HG03442 (cell line): ENCODE data around the gene PSMB7.

Source experiments
- ATAC-seq: cut with Tn5 transposase; IDR thresholded peaks from one replicate; pipeline ENCODE4 v1.9.1; 2021; ENCODE audit warnings: mild to moderate bottlenecking, moderate library complexity; ENCODE audit not compliant: unreplicated experiment

PSMB7 gene

DNA sequence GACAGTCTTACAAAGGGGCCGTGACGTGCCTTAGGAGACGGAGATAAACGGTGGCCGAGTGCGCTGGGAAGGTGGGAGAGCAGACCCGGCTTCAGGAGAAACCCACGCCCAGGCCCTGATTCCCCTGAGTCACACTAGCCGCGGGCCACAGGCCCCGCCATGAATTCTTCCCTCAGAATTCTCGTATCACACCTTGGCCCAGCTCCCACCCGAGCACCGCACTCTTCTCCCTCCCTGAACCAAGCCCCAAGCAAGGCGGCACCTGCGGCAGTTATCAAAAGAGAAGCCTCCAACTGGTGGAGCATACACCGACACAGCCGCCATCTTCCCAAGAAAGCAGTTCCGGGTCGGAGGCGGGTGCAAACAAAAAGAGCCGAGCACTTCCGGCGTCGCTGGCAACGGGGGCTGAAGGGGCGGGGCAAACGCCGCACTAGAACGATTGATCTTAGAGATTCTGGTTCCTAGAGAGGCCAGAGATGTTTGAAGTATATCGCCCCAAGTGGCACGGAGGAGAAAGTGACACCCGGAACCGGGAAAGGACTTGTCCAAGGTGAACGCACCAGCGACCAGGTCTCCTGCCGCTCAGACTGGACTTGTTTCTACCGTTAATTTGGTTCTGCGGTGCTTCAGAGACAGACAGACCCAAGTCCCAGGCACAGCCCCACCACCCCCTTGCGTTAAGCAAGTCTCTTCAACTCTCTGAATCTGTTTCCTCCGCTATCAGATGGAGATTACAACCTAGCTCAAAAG lies at the start of gene PSMB7:
Gene PSMB7 (minus strand): TSS at position 341 of the 750 bp plus-strand sequence. CDS start 17 bp downstream, at position 324.
- ATAC-seq, result peak; percentile 89

GRCh38 chr9:124462739-124463138 lies 47.5 kb upstream of the PSMB7 start:
- ATAC-seq, result no peak

DNA sequence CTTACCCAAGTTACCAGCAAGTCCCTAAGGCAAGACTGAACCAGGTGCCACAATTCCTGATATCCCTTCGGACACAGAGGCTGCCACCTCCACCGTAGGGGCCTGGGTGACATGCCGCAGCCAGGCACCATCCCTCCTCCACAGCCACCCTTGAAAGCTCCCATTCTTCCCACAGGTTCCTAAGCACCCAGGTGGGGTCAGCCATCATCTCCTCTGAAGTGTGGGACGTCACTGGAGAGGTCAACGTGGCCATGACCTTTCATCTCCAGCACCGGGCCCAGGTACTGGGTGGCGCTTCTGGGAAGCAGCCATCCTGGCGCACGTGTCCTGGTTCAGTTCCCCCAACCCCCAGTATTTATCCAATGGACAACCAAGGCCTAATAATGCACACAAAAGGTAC lies 43.2 kb upstream of the PSMB7 start:
- ATAC-seq, result no peak

- no peak for ATAC-seq
Measured at GRCh38 chr9:124457887-124458431, 42.7 kb upstream of the PSMB7 start.

DNA sequence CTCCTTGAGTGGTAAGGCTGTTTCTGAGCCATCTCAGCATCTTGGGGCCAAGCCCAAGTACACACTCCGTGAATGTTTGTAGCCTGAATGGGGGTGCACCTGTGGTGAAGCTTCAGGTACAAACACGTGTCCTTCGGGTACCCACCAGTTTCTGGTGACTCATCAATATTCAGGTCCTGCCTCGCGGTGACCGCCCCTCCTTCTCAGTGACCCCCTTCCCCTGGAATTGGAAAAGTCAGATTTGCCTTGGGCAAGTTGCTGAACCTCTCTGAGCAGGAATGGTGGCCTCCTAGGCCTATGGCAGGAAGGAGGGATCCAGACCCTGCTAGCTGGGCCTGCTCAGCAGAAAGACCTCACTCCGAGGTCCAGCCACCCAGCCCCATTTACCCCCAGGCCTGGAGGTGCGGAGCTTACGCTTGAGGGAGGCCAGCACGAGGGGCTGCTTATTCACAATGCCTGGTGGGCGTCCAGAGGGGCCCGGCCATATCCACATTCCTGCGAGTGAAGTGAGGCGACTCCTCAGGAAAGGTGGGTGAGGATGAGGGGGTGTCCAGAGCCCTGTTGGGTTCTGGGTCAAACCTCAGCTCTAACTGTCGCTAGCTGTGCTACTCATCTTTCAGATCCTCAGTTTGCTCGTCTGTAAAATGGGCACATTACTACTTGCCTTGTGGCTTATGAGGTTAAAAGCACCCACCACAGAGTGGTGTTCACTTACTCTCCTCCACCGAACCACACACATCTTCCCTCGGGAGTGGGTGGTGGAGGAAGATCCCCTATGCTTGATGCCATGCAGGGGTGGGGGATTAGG lies 42.0 kb upstream of the PSMB7 start:
- no peak for ATAC-seq

DNA sequence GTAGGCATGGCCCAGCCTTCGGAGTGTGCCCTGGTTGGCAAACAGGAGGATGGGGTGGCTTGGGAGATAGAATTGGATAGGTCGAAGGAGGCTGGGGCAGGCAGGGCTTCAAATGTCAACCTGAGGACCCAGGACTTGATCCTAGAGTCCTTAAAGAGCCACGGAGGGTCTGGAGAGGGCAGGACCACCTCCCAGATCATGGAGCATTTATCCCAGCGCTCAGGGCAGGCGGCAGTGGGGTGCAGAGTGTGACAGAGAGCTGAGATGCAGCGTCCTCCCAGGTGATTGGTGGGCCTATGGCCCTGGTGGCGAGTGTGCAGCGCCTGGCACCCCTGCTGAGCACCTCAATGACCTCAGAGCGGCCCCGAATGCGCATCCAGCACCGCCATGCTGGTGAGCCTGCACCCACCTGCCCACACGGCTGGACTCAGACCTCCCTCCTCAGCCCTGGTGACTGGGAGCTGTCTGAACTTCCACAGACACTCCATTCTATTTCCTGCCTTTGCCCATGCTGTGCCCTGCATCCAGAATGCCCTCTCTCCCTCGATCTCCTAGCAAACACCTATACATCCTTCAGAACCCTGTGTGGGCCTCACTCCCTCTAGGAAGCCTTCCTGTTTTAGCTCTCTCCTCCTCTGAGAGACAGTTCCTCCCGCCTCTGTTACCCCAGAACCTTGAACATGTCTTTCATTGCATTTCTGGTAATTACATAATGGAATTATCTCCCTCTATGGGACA lies 41.3 kb upstream of the PSMB7 start:
- no peak for ATAC-seq

DNA sequence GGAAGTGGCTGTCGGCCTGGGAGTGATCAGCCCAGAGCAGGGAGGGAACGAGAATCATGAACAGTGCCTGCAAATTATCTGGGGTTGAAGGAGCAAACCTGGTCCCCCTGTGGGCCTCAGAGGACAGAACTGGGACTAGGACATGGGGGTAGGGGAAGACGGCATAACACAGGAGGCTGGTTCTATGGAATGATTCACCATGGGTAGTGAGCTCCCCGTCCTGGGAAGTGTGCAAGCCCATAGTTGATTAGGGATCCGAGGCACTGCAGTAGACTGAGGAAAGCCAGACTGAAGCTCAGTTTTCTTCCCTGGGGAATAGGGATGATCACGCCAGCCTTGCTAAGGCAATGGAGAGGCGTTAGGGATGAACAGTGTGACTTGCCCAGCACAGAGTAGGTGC lies 40.6 kb upstream of the PSMB7 start:
- no peak for ATAC-seq

DNA sequence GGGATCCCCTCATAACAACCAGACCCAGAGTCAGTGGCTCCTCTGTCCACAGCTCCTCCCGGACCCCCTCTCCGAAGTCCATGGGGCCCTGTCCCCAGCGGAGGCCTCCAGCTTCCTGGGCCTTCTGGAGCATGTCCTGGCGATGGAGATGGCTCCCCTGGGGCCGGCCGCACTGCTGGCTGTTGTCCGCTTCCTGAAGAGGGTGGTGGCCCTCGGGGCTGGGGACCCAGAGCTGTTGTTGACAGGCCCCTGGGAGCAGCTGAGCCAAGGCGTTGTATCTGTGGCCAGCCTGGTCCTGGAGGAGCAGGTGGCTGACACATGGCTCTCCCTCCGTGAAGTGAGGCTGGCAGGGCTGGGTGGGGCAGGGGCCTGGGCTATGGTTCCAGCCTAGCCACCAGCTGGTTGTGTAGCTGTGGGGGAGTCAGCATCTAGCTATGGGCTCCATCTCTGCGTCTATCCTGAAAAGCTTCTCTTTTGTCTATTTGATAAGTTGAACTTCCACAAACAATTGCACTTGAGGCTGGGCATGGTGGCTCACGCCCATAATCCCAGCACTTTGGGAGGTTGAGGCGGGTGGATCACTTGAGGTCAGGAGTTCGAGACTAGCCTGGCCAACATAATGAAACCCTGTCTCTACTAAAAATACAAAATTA lies 39.7 kb upstream of the PSMB7 start:
- no peak for ATAC-seq

- no peak for ATAC-seq
Measured at GRCh38 chr9:124454296-124454695, 39.1 kb upstream of the PSMB7 start.

GRCh38 chr9:124453586-124454191 lies 38.4 kb upstream of the PSMB7 start:
- ATAC-seq, result no peak

GRCh38 chr9:124452841-124453585 lies 37.8 kb upstream of the PSMB7 start:
- ATAC-seq, result no peak

DNA sequence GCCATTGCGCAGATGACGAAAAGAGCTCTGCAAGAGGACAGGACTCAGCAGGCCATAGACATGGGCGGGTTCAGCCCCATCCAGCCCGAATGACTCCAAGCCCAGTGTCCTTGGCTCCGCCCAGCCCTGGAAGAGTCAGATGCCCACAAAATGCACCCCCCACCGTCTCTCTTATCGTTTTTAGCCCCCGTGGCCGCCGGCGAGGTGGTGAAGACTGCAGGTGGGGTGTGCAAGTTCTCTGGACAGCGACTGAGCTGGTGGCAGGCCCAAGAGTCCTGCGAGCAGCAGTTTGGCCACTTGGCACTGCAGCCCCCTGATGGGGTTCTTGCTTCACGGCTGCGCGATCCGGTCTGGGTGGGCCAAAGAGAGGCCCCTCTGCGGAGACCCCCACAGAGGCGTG lies 37.1 kb upstream of the PSMB7 start:
- no peak for ATAC-seq

GRCh38 chr9:124450931-124451661 lies 35.9 kb upstream of the PSMB7 start:
- no peak for ATAC-seq

- no peak for ATAC-seq
Measured at GRCh38 chr9:124450241-124450924, 35.1 kb upstream of the PSMB7 start, which contains the start of gene ADGRD2. Gene ADGRD2 (plus strand): TSS chr9:124450451. CDS start chr9:124451667, 1,216 bp downstream.

DNA sequence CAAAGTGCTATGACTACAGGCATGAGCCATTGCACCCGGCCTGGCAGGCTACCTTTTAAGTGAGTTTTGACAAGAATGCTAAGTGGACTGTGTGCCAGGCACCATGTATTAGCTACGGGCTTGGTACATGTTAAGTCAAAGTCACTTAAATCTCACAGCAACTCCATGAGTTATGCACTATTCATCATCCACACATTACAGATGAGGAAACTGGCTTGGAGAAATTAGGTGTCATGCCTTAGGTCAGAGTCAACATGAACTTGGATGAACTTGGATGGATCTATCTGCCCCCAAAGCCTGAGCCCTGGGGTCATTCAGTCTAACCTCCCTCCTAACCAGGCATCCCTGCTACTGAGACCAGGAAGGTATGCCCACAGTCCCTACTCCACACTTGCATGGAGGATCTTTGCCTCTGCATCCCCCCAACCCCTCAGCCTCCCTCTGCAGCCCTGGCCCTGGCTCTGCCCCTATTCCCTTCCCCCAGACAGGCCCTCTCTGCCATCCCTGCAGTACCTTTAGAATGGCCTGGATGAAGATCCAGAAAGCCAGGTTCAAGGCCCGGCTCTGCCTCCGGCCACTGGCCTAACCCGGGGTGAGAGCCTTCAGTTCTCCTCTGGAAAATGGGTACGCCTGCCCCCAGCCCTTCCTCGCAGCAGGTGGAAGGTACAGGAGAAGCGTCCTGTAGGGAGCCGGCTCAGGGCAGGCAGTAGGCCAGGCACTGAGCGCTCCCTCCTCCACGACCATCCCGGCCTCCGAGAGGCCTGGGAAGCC lies 34.3 kb upstream of the PSMB7 start:
- no peak for ATAC-seq

- no peak for ATAC-seq
Measured at GRCh38 chr9:124448019-124448418, 32.8 kb upstream of the PSMB7 start.

DNA sequence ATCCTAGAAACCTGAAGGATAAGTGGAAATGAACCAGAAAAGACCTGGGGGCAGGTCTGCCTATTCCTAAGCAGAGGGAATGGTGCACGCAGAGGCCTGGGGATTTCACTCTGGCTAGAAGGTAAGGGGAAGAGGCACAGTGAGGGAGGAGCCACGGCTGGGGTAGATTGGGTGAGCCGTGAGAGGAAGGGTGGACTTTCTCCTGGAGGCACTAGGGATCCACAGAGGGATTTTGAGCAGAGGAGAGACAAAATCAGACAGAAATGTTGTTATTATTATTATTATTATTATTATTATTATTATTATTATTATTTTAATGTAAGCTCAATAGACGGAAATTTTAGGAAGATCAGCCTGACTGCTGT lies 32.0 kb upstream of the PSMB7 start:
- no peak for ATAC-seq

GRCh38 chr9:124444166-124444565 lies 28.9 kb upstream of the PSMB7 start:
- no peak for ATAC-seq
